Measurements from ENCODE around the gene FOXO1. TPM values are rescaled to one million over a fixed set of nuclear protein-coding genes. Genes with fewer than 3 reads are reported as not detected.

FOXO1 gene
- total RNA-seq, 2 donors from 2014 or later, result 41.7 to 60.9 TPM

DNA sequence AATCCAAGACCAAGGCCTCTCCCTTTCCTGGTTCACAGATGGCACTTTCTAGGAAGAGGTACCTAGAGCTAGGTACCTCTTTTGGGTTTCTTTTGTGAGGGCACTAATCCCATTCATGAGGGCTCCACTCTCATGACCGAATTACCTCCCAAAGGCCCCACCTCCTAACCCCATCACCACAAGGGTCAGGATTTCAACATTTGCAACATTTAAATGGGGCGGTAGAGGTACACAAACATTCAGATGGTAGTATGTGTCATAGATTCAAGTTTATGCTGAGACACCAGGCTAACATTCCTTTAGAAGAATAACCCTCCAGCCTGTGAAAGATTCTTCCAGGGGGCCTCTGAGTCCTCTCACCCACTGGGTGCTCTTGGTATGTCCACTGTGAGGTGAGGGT is 116.3 kb downstream of the FOXO1 start:
- DNase-seq (ENCODE audit: low spot score) (no peak), ATAC-seq (ENCODE audit: insufficient number of reproducible peaks, low FRiP score, low read depth) (no peak)
- H3K9me3 ChIP-seq, result no peaks in the 10 kb centered on the region
- TF ChIP-seq, protein P1, sequence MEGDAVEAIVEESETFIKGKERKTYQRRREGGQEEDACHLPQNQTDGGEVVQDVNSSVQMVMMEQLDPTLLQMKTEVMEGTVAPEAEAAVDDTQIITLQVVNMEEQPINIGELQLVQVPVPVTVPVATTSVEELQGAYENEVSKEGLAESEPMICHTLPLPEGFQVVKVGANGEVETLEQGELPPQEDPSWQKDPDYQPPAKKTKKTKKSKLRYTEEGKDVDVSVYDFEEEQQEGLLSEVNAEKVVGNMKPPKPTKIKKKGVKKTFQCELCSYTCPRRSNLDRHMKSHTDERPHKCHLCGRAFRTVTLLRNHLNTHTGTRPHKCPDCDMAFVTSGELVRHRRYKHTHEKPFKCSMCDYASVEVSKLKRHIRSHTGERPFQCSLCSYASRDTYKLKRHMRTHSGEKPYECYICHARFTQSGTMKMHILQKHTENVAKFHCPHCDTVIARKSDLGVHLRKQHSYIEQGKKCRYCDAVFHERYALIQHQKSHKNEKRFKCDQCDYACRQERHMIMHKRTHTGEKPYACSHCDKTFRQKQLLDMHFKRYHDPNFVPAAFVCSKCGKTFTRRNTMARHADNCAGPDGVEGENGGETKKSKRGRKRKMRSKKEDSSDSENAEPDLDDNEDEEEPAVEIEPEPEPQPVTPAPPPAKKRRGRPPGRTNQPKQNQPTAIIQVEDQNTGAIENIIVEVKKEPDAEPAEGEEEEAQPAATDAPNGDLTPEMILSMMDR (IDR thresholded peaks at IDR 0.05), result no peak
- H3K4me3 ChIP-seq, result no peak overlapping the region
- no peaks in the 10 kb centered on the region for H3K36me3 ChIP-seq
- H3K27me3 ChIP-seq (replicated peaks; ENCODE audit: insufficient read depth), result no peaks in the 10 kb centered on the region
- peaks cover 16 to 34% of the 10 kb centered on the region in 2 donors for H3K4me1 ChIP-seq (ENCODE audit: control insufficient read depth in 1 of 2, low read depth in 2 of 2)
- peak overlapping the region in 1 of 2 donors; percentile 59 for H3K27ac ChIP-seq

DNA sequence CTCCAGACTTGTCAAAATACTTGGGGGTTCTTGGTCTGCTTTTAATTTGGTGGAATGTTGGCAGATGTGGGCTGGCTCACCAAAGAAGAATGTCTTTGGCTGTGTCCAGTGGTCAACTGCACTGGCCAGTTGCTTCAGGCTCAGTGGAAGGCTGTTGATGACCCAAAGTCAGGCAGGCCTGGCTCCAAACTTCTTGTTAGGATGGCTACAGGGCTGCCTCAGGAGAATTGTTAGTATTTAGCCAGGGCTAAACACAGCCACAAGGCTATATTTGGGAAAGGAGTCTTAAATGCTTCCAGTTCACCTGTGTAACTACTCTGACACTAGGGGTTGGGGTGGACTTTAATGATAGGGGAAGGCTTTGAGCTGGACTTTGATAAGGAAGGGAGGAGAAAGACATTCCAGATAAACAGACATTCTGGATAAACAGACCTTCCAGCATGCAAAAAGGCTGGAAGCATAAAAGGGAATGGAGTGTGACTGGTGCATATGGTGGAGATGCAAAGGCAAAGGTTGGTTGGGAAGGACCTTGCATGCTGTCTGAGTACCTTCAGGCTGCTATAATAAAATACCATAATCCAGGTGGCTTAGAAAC is 116.8 kb downstream of the FOXO1 start:
- Histone ChIP-seq H3K27ac (peak overlapping the region in 1 of 2 donors; percentile 59), H3K9me3 (no peaks in the 10 kb centered on the region), H3K27me3 (replicated peaks; ENCODE audit: insufficient read depth) (no peaks in the 10 kb centered on the region), H3K36me3 (no peaks in the 10 kb centered on the region), H3K4me1 (ENCODE audit: control insufficient read depth in 1 of 2, low read depth in 2 of 2) (peaks cover 15 to 29% of the 10 kb centered on the region in 2 donors), H3K4me3 (no peak overlapping the region)
- ATAC-seq (ENCODE audit: insufficient number of reproducible peaks, low FRiP score, low read depth) (no peak), DNase-seq (ENCODE audit: low spot score) (no peak)
- TF ChIP-seq, protein P1 (IDR thresholded peaks at IDR 0.05), result no peak

DNA sequence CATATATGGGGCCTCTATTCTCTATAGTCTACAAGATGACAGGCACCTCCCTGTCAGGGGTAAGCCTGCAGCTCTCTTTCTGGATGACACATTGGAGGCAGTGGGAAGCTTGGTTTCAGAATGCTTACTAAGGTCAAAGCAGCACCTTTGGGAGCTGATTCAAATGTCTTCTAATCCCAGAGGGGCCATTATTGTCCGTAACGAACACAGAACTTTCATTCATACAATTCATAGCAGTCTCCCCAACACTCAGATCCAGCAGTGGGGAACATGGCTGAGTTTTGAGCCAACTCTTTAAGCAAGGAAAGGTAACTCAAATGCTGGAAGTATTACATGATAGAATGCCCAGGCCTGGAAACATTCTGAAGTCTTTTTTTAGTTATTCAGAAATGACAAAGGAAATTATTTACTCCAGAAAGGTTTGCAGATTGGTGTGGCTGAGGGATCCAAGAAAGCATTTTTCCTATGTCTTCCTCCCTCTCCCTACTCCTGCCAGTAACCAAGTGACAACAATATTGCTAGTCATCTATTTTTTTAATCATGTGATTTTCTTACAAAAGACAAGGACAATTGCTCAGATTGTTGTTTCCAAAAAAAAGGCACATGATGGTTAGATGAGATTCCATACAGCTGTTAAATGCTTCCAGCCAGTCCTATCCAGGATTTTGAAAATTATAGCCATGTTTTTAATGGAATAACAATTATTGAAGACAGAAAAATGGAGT is 118.7 kb downstream of the FOXO1 start:
- H3K36me3 ChIP-seq, result no peaks in the 10 kb centered on the region
- no peak overlapping the region for H3K4me3 ChIP-seq
- H3K27me3 ChIP-seq (replicated peaks; ENCODE audit: insufficient read depth), result no peaks in the 10 kb centered on the region
- peaks cover 15 to 26% of the 10 kb centered on the region in 2 donors for H3K4me1 ChIP-seq (ENCODE audit: control insufficient read depth in 1 of 2, low read depth in 2 of 2)
- H3K9me3 ChIP-seq, result no peaks in the 10 kb centered on the region
- ATAC-seq (ENCODE audit: insufficient number of reproducible peaks, low FRiP score, low read depth), result no peak
- H3K27ac ChIP-seq, result no peak overlapping the region
- TF ChIP-seq, protein P1 (IDR thresholded peaks at IDR 0.05), result no peak
- no peak for DNase-seq (ENCODE audit: low spot score)

DNA sequence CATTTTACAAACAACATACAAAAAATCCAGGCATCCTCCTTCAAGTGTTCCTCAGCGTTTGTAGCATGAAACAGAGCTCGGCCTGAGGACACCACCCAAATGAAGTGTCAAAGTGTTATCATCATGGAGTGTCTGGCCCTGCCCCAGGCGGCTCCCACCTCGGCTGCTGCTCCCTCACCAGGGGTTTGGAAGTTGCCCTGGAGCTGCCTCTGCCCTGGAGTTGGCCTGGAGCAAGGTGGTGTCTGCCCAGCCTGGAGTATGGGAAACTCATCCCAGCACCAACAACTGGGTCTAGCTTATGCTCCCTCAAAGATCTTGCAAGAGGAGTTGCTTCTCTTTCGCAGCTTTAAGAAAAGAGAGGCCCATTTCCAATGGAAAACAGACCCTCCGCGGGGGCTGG is 120.4 kb downstream of the FOXO1 start:
- no peak overlapping the region for H3K27ac ChIP-seq
- no peak overlapping the region for H3K4me3 ChIP-seq
- no peaks in the 10 kb centered on the region for H3K36me3 ChIP-seq
- H3K27me3 ChIP-seq (replicated peaks; ENCODE audit: insufficient read depth), result no peaks in the 10 kb centered on the region
- peaks cover 15 to 30% of the 10 kb centered on the region in 2 donors for H3K4me1 ChIP-seq (ENCODE audit: control insufficient read depth in 1 of 2, low read depth in 2 of 2)
- no peaks in the 10 kb centered on the region for H3K9me3 ChIP-seq
- TF ChIP-seq, protein P1 (IDR thresholded peaks at IDR 0.05), result no peak
- DNase-seq (ENCODE audit: low spot score) (no peak), ATAC-seq (ENCODE audit: insufficient number of reproducible peaks, low FRiP score, low read depth) (no peak)

DNA sequence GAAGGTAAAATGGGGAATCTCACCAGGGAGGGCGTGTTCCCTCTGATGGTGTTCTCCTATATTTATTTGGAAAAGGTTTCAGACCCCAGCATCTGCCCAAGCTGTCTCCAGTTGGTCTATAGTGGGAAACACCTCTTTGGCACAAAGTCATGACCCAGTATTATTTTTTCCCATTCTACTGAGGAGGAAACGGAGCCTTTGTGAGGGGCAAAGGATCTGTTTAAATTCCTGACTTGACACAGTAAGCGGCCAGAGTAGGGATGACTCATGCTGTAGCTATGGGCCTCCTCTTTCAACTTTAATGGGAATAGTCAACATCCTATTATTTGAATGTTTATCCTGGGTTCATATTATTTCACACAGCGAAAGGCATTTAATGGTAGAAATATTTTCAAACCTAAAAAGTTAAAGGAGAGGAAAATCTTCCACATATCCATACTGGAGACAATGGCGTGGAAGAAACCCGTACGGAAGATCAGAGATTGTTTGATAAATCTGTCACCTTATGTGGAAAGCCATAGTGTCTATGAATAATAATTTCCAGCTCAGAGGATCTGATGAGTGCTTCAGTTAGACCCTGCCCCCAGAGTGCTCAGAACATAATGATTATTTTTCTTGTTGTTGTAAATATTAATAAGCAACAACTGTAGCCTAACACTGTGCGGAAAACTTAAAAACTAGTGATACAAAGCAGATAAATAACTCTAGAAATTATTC is 126.0 kb downstream of the FOXO1 start:
- no peaks in the 10 kb centered on the region for H3K27me3 ChIP-seq (replicated peaks; ENCODE audit: insufficient read depth)
- peaks cover 8 to 16% of the 10 kb centered on the region in 2 donors for H3K4me1 ChIP-seq (ENCODE audit: control insufficient read depth in 1 of 2, low read depth in 2 of 2)
- no peaks in the 10 kb centered on the region for H3K36me3 ChIP-seq
- no peaks in the 10 kb centered on the region for H3K9me3 ChIP-seq
- DNase-seq (ENCODE audit: low spot score) (no peak), ATAC-seq (ENCODE audit: insufficient number of reproducible peaks, low FRiP score, low read depth) (peak; percentile 62)
- TF ChIP-seq, protein P1 (IDR thresholded peaks at IDR 0.05), result no peak
- no peak overlapping the region for H3K4me3 ChIP-seq
- peak overlapping the region in 1 of 2 donors; percentile 9 for H3K27ac ChIP-seq

Data from thoracic aorta (tissue), 2 donors.